BE2C (cell line): Measurements from ENCODE around the gene ADAMTS14. TPM values are rescaled to one million over a fixed set of nuclear protein-coding genes. Genes with fewer than 3 reads are reported as not detected.
"Not testable (repeated sequence)": the region's sequence is repeated elsewhere in the genome, so short reads cannot be mapped to it uniquely, and the experiment has no call there.

Experiments used
- DNase-seq: peaks from one replicate; pipeline ENCODE4 v3.0.0-alpha.2; 2020
- H3K27me3 ChIP-seq: fragments of 250-450 bp; sonication (Bioruptor Pico); 2 replicates; pipeline ENCODE4 v1.5.1; 2020; ENCODE audit warnings: mild to moderate bottlenecking
- H3K36me3 ChIP-seq: fragments of 250-450 bp; sonication (Bioruptor Pico); 2 replicates; pipeline ENCODE4 v1.5.1; 2020; ENCODE audit warnings: mild to moderate bottlenecking
- H3K4me1 ChIP-seq: fragments of 250-450 bp; sonication (Bioruptor Pico); 2 replicates; pipeline ENCODE4 v1.5.1; 2020
- H3K4me3 ChIP-seq: 2 replicates; pipeline ENCODE4 v1.5.1; 2011; ENCODE audit warnings: low read depth, low read length
- H3K9me3 ChIP-seq: fragments of 250-450 bp; sonication (Bioruptor Pico); 2 replicates; pipeline ENCODE4 v1.5.1; 2020
- CTCF ChIP-seq: IDR thresholded peaks from 2 replicates; pipeline ENCODE4 v1.5.1; 2012; ENCODE audit warnings: mild to moderate bottlenecking, low read depth, low read length
- polyA plus RNA-seq: library from polyadenylated mRNA; unstranded; fragments of >200 nt; gene quantifications from one replicate; pipeline ENCODE4 v1.2.1, GENCODE V29; 2012; ENCODE audit warnings: low read depth, missing spikeins; ENCODE audit not compliant: insufficient read length, insufficient read depth

The ADAMTS14 gene, protein sequence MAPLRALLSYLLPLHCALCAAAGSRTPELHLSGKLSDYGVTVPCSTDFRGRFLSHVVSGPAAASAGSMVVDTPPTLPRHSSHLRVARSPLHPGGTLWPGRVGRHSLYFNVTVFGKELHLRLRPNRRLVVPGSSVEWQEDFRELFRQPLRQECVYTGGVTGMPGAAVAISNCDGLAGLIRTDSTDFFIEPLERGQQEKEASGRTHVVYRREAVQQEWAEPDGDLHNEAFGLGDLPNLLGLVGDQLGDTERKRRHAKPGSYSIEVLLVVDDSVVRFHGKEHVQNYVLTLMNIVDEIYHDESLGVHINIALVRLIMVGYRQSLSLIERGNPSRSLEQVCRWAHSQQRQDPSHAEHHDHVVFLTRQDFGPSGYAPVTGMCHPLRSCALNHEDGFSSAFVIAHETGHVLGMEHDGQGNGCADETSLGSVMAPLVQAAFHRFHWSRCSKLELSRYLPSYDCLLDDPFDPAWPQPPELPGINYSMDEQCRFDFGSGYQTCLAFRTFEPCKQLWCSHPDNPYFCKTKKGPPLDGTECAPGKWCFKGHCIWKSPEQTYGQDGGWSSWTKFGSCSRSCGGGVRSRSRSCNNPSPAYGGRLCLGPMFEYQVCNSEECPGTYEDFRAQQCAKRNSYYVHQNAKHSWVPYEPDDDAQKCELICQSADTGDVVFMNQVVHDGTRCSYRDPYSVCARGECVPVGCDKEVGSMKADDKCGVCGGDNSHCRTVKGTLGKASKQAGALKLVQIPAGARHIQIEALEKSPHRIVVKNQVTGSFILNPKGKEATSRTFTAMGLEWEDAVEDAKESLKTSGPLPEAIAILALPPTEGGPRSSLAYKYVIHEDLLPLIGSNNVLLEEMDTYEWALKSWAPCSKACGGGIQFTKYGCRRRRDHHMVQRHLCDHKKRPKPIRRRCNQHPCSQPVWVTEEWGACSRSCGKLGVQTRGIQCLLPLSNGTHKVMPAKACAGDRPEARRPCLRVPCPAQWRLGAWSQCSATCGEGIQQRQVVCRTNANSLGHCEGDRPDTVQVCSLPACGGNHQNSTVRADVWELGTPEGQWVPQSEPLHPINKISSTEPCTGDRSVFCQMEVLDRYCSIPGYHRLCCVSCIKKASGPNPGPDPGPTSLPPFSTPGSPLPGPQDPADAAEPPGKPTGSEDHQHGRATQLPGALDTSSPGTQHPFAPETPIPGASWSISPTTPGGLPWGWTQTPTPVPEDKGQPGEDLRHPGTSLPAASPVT
- 1.6 TPM for polyA plus RNA-seq

DNA sequence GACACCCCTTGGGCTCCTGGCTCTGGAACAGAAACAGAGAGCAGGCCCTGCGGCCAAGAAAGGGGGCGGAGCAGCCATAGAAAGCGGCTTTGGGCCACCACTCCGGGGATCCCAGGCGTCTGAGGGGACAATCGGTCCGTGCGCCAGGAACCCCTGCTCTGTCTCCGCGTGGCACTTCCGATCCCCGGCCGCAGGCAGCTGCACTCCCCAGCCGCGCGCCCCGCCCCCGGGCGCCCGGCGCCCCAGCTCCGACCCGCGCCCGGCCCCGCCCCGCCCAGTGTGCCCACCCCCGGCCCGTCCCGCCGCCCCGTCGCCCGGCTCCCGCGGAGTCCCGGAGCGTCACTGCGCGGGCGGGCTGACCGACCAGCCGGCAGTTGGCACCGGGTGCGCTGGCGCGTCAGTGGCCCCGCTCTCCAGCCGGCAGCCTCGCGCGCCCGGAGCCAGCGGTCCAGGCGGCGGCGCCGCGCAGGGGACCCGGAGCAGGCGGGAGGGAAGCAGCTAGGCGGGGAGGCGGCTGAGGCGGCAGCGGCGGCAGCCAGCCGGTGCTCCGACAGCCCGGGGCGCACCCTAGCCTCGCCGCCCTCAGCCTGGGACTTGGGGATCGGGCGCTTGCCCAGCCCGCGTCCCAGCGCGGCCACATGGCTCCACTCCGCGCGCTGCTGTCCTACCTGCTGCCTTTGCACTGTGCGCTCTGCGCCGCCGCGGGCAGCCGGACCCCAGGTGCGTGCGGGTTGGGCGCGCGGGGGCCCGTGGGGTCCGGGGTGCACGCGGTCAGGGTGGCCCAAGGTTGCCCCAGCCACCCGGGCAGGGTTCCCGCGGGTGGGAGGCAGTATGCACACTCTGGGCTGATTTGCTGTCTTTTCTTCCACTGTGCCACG, at the start of gene ADAMTS14:
Gene ADAMTS14, plus strand, starts transcription at position 342 of the 878 bp plus-strand sequence. Its CDS starts 297 bp downstream, at position 639.
- DNase-seq, result peak; percentile 48
- 0 out of 2 replicates have a peak, but pooled peaks cover 4% of the 10 kb centered on the region for H3K4me1 ChIP-seq
- peaks cover 20% of the 10 kb centered on the region for H3K27me3 ChIP-seq
- peak within 1 kb of the TSS; percentile 47 for H3K4me3 ChIP-seq
- H3K36me3 ChIP-seq, result no peaks in the 10 kb centered on the region
- H3K9me3 ChIP-seq, result no peaks in the 10 kb centered on the region
- TF ChIP-seq CTCF, result no peak

- Histone ChIP-seq H3K4me3 (no peak overlapping the region), H3K4me1 (no peaks in the 10 kb centered on the region), H3K27me3 (no peaks in the 10 kb centered on the region), H3K36me3 (no peaks in the 10 kb centered on the region), H3K9me3 (no peaks in the 10 kb centered on the region)
- no peak for TF ChIP-seq CTCF
- no peak for DNase-seq
Measured at GRCh38 chr10:70622541-70622940, 49.8 kb upstream of the ADAMTS14 start.

- TF ChIP-seq CTCF, result no peak
- H3K27me3 ChIP-seq, result no peaks in the 10 kb centered on the region
- no peaks in the 10 kb centered on the region for H3K9me3 ChIP-seq
- no peaks in the 10 kb centered on the region for H3K4me1 ChIP-seq
- DNase-seq, result no peak
- no peaks in the 10 kb centered on the region for H3K36me3 ChIP-seq
- H3K4me3 ChIP-seq, result no peak overlapping the region
Measured at GRCh38 chr10:70622981-70623844, 49.1 kb upstream of the ADAMTS14 start.

GRCh38 chr10:70626056-70626455, 46.2 kb upstream of the ADAMTS14 start:
- Histone ChIP-seq H3K4me3 (no peak overlapping the region), H3K36me3 (no peaks in the 10 kb centered on the region), H3K9me3 (no peaks in the 10 kb centered on the region), H3K4me1 (no peaks in the 10 kb centered on the region), H3K27me3 (no peaks in the 10 kb centered on the region)
- DNase-seq, result no peak
- no peak for TF ChIP-seq CTCF

DNA sequence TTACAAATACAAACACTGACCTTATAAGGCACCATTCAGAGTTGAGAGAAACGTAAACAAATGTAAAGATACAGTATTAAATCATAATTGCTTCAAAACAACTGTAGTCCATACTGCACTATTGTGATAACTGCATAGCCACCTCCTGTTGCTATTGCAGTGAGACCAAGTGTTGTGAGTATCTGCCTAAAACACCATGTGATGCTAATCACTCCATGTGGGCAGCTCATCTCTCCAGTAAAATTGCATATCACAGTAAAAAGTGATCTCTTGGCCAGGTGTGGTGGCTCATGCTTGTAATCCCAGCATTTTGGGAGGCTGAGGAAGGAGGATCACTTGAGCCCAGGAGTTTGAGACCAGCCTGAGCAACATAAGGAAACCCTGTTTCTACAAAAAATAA, 43.0 kb upstream of the ADAMTS14 start:
- H3K4me1 ChIP-seq, result no peaks in the 10 kb centered on the region
- no peaks in the 10 kb centered on the region for H3K9me3 ChIP-seq
- H3K36me3 ChIP-seq, result no peaks in the 10 kb centered on the region
- no peak overlapping the region for H3K4me3 ChIP-seq
- H3K27me3 ChIP-seq, result no peaks in the 10 kb centered on the region
- DNase-seq, result no peak
- TF ChIP-seq CTCF, result no peak

GRCh38 chr10:70631735-70632134, 40.6 kb upstream of the ADAMTS14 start:
- not testable (repeated sequence) for H3K9me3 ChIP-seq, H3K27me3 ChIP-seq, H3K4me3 ChIP-seq, H3K4me1 ChIP-seq, DNase-seq, H3K36me3 ChIP-seq
